Type B pancreatic cell (in vitro differentiated cells): ENCODE results near the gene KCTD13. TPM values are rescaled to one million over a fixed set of nuclear protein-coding genes. Genes with fewer than 3 reads are reported as not detected.
A peak's percentile ranks its signal among the peaks of the same experiment; 100 is the strongest.

ENCODE experiments used
- DNase-seq: peaks from one replicate; pipeline ENCODE4 v3.0.0; 2021; ENCODE audit warnings: mixed read lengths; ENCODE audit not compliant: unreplicated experiment; ENCODE audit errors: extremely low spot score
- H3K27ac Mint-ChIP-seq: 2 replicates; pipeline ENCODE4 v1.8.0; 2021; ENCODE audit warnings: mild to moderate bottlenecking, mixed read lengths
- H3K27me3 Mint-ChIP-seq: 2 replicates; pipeline ENCODE4 v1.8.0; 2021; ENCODE audit warnings: mixed read lengths
- H3K36me3 Mint-ChIP-seq: 2 replicates; pipeline ENCODE4 v1.8.0; 2021; ENCODE audit warnings: mixed read lengths
- H3K4me1 Mint-ChIP-seq: one replicate; pipeline ENCODE4 v1.8.0; 2021; ENCODE audit warnings: mixed read lengths; ENCODE audit not compliant: unreplicated experiment
- H3K4me3 Mint-ChIP-seq: 2 replicates; pipeline ENCODE4 v1.8.0; 2021; ENCODE audit warnings: mild to moderate bottlenecking, mixed read lengths
- H3K9me3 Mint-ChIP-seq: 2 replicates; pipeline ENCODE4 v1.8.0; 2021; ENCODE audit warnings: mixed read lengths
- CTCF ChIP-seq: fragments of 200-600 bp; sonication (generic); conservative IDR thresholded peaks from 2 replicates; pipeline ENCODE4 v1.5.0; 2021; ENCODE audit warnings: antibody characterized with exemption, mild to moderate bottlenecking
- total RNA-seq: library from RNA; stranded (reverse); gene quantifications from 2 replicates; pipeline ENCODE4 v1.2.1, GENCODE V29; 2021; ENCODE audit warnings: low replicate concordance

KCTD13 gene
- total RNA-seq, 1 donor from 2014 or later = 20.6 TPM

GRCh38 chr16:29898135-29898803 is 27.8 kb downstream of the KCTD13 start:
- Mint-ChIP-seq H3K4me3 (peak overlapping the region; percentile 81), H3K9me3 (no peaks in the 10 kb centered on the region), H3K27me3 (peaks cover 36% of the 10 kb centered on the region), H3K4me1 (peaks cover 6% of the 10 kb centered on the region), H3K36me3 (no peaks in the 10 kb centered on the region), H3K27ac (no peak overlapping the region)
- TF ChIP-seq CTCF = no peak
- DNase-seq = no peak

- Mint-ChIP-seq H3K4me3 (no peak overlapping the region), H3K36me3 (no peaks in the 10 kb centered on the region), H3K27ac (no peak overlapping the region), H3K27me3 (peaks cover 36% of the 10 kb centered on the region), H3K4me1 (peaks cover 6% of the 10 kb centered on the region), H3K9me3 (no peaks in the 10 kb centered on the region)
- DNase-seq = no peak
- TF ChIP-seq CTCF = no peak
These were observed 28.7 kb downstream of the KCTD13 start for GRCh38 chr16:29897333-29897732.

- TF ChIP-seq CTCF = no peak
- Mint-ChIP-seq H3K9me3 (no peaks in the 10 kb centered on the region), H3K4me1 (peaks cover 6% of the 10 kb centered on the region), H3K36me3 (no peaks in the 10 kb centered on the region), H3K27ac (no peak overlapping the region), H3K4me3 (no peak overlapping the region), H3K27me3 (peaks cover 32% of the 10 kb centered on the region)
- DNase-seq = no peak
These were observed 29.2 kb downstream of the KCTD13 start for GRCh38 chr16:29896841-29897240.

DNA sequence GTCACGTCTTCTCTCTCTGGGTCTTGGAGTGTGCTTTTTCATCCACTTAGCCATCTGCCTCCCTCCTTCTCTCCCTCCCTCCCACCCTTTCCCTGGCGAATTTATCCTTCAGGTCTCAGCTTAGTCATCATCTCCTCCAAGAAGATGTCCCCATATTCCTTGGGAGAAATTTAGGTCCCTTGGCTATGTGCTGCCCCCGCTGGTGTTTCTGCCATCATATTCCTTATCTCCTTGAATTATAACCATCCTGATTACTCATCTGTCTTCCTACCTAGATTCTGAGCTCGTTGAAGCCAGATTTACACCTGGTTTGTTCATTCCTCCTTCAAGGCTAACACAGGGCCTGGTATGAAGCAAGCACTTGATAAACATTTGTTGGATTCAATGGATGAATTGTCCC is 31.7 kb downstream of the KCTD13 start:
- H3K27ac Mint-ChIP-seq = no peak overlapping the region
- H3K27me3 Mint-ChIP-seq = peaks cover 24% of the 10 kb centered on the region
- peaks cover 6% of the 10 kb centered on the region for H3K4me1 Mint-ChIP-seq
- no peak overlapping the region for H3K4me3 Mint-ChIP-seq
- no peak for DNase-seq
- no peaks in the 10 kb centered on the region for H3K9me3 Mint-ChIP-seq
- H3K36me3 Mint-ChIP-seq = no peaks in the 10 kb centered on the region
- no peak for TF ChIP-seq CTCF

DNA sequence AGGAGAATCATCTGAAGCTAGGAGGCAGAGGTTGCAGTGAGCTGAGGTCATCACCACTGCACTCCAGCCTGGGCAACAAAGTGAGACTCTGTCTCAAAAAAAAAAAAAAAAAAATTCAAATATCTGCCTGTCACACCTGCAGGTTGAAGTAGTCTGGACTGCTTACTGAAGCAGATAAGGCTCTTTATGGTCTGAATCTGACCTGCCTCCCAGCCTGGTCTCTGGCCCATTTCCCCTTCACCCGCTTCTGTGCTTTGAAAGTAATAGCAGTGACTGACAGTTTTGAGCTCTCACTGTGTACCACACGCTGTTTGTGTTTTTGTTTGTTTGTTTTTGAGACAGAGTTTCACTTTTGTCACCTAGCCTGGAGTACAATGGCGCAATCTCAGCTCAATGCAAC is 32.5 kb downstream of the KCTD13 start:
- no peak for TF ChIP-seq CTCF
- peaks cover 19% of the 10 kb centered on the region for H3K27me3 Mint-ChIP-seq
- peaks cover 4% of the 10 kb centered on the region for H3K4me1 Mint-ChIP-seq
- no peak for DNase-seq
- no peaks in the 10 kb centered on the region for H3K9me3 Mint-ChIP-seq
- no peak overlapping the region for H3K4me3 Mint-ChIP-seq
- H3K27ac Mint-ChIP-seq = no peak overlapping the region
- no peaks in the 10 kb centered on the region for H3K36me3 Mint-ChIP-seq

GRCh38 chr16:29892458-29892813 is 33.6 kb downstream of the KCTD13 start:
- Mint-ChIP-seq H3K4me3 (no peak overlapping the region), H3K4me1 (no peaks in the 10 kb centered on the region), H3K9me3 (no peaks in the 10 kb centered on the region), H3K27ac (no peak overlapping the region), H3K27me3 (peaks cover 8% of the 10 kb centered on the region), H3K36me3 (no peaks in the 10 kb centered on the region)
- no peak for DNase-seq
- TF ChIP-seq CTCF = no peak
